ENCODE results near the gene RAB36.

Gene RAB36

DNA sequence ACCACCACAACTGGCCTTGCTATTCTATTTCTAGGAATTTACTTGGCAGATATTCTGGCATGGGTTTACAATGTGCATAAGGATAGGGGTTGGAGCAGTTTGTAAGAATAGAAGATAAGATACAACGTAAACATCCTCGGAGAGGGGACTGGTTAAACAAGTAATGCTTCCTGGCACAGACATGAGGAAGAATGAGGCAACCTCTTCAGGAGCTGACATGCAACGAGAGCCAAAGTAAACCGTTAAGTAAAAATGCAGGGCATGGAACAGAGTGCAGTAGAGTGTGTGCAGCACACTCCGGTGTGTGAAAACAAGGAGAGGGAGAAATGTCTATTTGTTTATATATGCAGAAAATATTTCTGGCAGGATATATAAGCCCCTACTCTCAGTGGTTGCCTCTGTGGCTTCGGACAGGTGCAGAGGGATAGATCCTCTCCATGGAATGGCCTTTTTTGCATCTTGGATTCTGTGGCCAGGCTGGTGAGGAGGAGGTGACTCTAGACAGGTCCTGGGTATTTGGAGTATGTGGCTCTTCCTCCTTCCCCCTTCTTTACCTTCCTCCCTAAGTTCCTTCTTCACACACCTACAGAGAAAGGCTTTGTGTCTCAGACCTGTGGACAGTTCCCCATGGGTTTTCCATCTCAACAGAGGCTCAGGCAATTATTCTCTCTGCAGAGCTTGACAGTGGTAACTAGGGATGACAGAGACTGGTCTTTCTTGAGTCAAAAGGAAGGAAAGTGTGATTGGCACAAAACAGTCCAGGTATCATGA, 2.5 kb downstream of the RAB36 start:
- TF ChIP-seq, protein P1, sequence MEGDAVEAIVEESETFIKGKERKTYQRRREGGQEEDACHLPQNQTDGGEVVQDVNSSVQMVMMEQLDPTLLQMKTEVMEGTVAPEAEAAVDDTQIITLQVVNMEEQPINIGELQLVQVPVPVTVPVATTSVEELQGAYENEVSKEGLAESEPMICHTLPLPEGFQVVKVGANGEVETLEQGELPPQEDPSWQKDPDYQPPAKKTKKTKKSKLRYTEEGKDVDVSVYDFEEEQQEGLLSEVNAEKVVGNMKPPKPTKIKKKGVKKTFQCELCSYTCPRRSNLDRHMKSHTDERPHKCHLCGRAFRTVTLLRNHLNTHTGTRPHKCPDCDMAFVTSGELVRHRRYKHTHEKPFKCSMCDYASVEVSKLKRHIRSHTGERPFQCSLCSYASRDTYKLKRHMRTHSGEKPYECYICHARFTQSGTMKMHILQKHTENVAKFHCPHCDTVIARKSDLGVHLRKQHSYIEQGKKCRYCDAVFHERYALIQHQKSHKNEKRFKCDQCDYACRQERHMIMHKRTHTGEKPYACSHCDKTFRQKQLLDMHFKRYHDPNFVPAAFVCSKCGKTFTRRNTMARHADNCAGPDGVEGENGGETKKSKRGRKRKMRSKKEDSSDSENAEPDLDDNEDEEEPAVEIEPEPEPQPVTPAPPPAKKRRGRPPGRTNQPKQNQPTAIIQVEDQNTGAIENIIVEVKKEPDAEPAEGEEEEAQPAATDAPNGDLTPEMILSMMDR (IDR thresholded peaks at IDR 0.05; ENCODE audit: unreplicated experiment in 3 of 3): no peak

GRCh38 chr22:23149743-23150238, 4.5 kb downstream of the RAB36 start:
- Mint-ChIP-seq H3K9me3 (no peaks in the 10 kb centered on the region), H3K27me3 (ENCODE audit: low read depth) (peaks cover 4% of the 10 kb centered on the region), H3K27ac (no peak overlapping the region), H3K36me3 (ENCODE audit: low read depth) (peaks cover 14% of the 10 kb centered on the region), H3K4me1 (peaks cover 19% of the 10 kb centered on the region), H3K4me3 (no peak overlapping the region)
- TF ChIP-seq, protein P1 (IDR thresholded peaks at IDR 0.05; ENCODE audit: unreplicated experiment in 3 of 3): no peak

More for the DNA sequence above, 2.5 kb downstream of the RAB36 start:
- H3K9me3 Mint-ChIP-seq: no peaks in the 10 kb centered on the region
- peaks cover 6% of the 10 kb centered on the region for H3K36me3 Mint-ChIP-seq (ENCODE audit: low read depth)
- H3K27ac Mint-ChIP-seq: peak overlapping the region; percentile 1 to 54 (median 11)
- peak overlapping the region; percentile 0 to 22 (median 14) for H3K4me3 Mint-ChIP-seq
- H3K27me3 Mint-ChIP-seq (ENCODE audit: low read depth): peaks cover 2% of the 10 kb centered on the region
- H3K4me1 Mint-ChIP-seq: peaks cover 24% of the 10 kb centered on the region

- Mint-ChIP-seq H3K4me1 (peaks cover 13% of the 10 kb centered on the region), H3K36me3 (ENCODE audit: low read depth) (peaks cover 17% of the 10 kb centered on the region), H3K9me3 (no peaks in the 10 kb centered on the region), H3K4me3 (no peak overlapping the region), H3K27me3 (ENCODE audit: low read depth) (peaks cover 4% of the 10 kb centered on the region), H3K27ac (no peak overlapping the region)
- TF ChIP-seq, protein P1 (IDR thresholded peaks at IDR 0.05; ENCODE audit: unreplicated experiment in 3 of 3): no peak
Observed at GRCh38 chr22:23150762-23151161, 5.5 kb downstream of the RAB36 start.

- H3K9me3 Mint-ChIP-seq: no peaks in the 10 kb centered on the region
- TF ChIP-seq, protein P1 (IDR thresholded peaks at IDR 0.05; ENCODE audit: unreplicated experiment in 3 of 3): no peak
- H3K4me3 Mint-ChIP-seq: no peak overlapping the region
- no peak overlapping the region for H3K27ac Mint-ChIP-seq
- H3K27me3 Mint-ChIP-seq (ENCODE audit: low read depth): peaks cover 4% of the 10 kb centered on the region
- H3K4me1 Mint-ChIP-seq: peaks cover 13% of the 10 kb centered on the region
- peaks cover 17% of the 10 kb centered on the region for H3K36me3 Mint-ChIP-seq (ENCODE audit: low read depth)
Observed at GRCh38 chr22:23151827-23152226, 6.5 kb downstream of the RAB36 start.

GRCh38 chr22:23152238-23153114, 7.2 kb downstream of the RAB36 start:
- H3K9me3 Mint-ChIP-seq: no peaks in the 10 kb centered on the region
- H3K36me3 Mint-ChIP-seq (ENCODE audit: low read depth): peaks cover 17% of the 10 kb centered on the region
- no peak overlapping the region for H3K4me3 Mint-ChIP-seq

More at GRCh38 chr22:23152238-23153114, 7.2 kb downstream of the RAB36 start:
- Mint-ChIP-seq H3K27ac (no peak overlapping the region), H3K4me1 (peaks cover 10% of the 10 kb centered on the region), H3K27me3 (ENCODE audit: low read depth) (peaks cover 4% of the 10 kb centered on the region)
- TF ChIP-seq, protein P1 (IDR thresholded peaks at IDR 0.05; ENCODE audit: unreplicated experiment in 3 of 3): no peak
